Kidney epithelial cell (primary cell): Measurements from ENCODE around the gene TBC1D16. TPM values are rescaled to one million over a fixed set of nuclear protein-coding genes. Genes with fewer than 3 reads are reported as not detected.

Source experiments
- DNase-seq: peaks from one replicate; pipeline ENCODE4 v3.0.0-alpha.2; 2010; ENCODE audit warnings: low read depth
- H3K27me3 ChIP-seq: 2 replicates; pipeline ENCODE4 v1.6.0; 2011; ENCODE audit warnings: low read length; ENCODE audit not compliant: control insufficient read depth, insufficient read depth
- H3K36me3 ChIP-seq: 2 replicates; pipeline ENCODE4 v1.5.1; 2011; ENCODE audit warnings: low read length; ENCODE audit not compliant: control insufficient read depth, insufficient read depth
- H3K4me3 ChIP-seq: 2 replicates; pipeline ENCODE4 v1.5.1; 2011; ENCODE audit warnings: low read depth, mild to moderate bottlenecking, control low read depth, low read length
- total RNA-seq: library from RNA; depleted of rRNA; stranded (reverse); fragments of >200 nt; gene quantifications from 2 replicates; pipeline ENCODE4 v1.2.3, GENCODE V29; 2015
- TF ChIP-seq, protein P1 (sequence below): IDR thresholded peaks from 2 replicates; pipeline ENCODE4 v1.5.1; 2011; ENCODE audit warnings: mild to moderate bottlenecking, moderate library complexity, low read length, control low read depth, inconsistent platforms; ENCODE audit not compliant: insufficient read depth, poor library complexity, severe bottlenecking

The TBC1D16 gene
- total RNA-seq, 1 donor from 2014 or later, result 58.5 TPM

DNA sequence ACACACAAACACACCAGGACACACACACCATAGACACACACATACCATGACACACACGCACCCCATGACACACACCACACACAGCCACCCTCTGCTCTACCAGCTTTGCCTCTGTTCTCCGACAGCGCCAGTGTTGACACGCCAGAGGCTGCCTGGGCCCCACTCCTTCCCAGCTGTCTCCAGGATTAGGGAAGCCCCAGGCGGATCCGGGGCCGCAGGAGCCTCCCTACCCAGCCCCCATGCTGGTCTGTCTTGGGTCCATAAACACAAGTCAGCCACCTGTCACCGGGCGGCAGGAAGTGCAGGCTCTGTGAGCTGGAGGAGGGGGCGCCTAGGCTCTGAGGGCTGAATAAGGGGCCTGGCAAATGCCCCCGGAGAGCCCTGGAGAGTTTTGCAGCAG is 10.5 kb downstream of the TBC1D16 start:
- Histone ChIP-seq H3K36me3 (no peaks in the 10 kb centered on the region), H3K4me3 (no peak overlapping the region), H3K27me3 (no peaks in the 10 kb centered on the region)
- TF ChIP-seq, protein P1, sequence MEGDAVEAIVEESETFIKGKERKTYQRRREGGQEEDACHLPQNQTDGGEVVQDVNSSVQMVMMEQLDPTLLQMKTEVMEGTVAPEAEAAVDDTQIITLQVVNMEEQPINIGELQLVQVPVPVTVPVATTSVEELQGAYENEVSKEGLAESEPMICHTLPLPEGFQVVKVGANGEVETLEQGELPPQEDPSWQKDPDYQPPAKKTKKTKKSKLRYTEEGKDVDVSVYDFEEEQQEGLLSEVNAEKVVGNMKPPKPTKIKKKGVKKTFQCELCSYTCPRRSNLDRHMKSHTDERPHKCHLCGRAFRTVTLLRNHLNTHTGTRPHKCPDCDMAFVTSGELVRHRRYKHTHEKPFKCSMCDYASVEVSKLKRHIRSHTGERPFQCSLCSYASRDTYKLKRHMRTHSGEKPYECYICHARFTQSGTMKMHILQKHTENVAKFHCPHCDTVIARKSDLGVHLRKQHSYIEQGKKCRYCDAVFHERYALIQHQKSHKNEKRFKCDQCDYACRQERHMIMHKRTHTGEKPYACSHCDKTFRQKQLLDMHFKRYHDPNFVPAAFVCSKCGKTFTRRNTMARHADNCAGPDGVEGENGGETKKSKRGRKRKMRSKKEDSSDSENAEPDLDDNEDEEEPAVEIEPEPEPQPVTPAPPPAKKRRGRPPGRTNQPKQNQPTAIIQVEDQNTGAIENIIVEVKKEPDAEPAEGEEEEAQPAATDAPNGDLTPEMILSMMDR, result no peak
- DNase-seq, result no peak

DNA sequence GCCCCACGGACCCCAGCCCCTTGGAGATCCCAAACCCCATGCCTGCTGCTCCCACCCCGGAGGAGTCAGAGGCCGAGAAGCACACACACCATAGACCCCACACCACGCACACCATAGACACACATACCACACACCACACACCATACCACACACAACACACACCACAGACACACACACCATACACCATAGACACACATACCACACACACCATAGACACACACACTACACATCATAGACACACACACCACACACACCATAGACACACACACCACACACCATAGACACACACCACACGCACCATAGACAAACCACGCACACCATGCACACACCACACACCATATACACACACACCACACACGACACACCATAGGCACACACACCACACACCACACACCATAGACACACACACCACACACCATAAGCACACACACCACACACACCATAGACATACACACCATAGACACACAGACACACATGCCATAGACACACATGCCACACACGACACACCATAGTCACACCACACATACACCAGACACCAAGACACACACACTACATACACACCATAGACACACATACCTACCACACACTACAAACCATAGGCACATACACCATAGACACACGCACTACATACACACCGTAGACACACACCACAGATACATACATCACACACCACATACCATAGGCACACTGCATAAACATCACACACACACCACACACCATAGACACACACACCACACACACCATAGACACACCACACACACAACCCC is 11.3 kb downstream of the TBC1D16 start:
- H3K4me3 ChIP-seq, result no peak overlapping the region
- no peaks in the 10 kb centered on the region for H3K36me3 ChIP-seq
- no peaks in the 10 kb centered on the region for H3K27me3 ChIP-seq
- DNase-seq, result no peak
- TF ChIP-seq, protein P1, result no peak

DNA sequence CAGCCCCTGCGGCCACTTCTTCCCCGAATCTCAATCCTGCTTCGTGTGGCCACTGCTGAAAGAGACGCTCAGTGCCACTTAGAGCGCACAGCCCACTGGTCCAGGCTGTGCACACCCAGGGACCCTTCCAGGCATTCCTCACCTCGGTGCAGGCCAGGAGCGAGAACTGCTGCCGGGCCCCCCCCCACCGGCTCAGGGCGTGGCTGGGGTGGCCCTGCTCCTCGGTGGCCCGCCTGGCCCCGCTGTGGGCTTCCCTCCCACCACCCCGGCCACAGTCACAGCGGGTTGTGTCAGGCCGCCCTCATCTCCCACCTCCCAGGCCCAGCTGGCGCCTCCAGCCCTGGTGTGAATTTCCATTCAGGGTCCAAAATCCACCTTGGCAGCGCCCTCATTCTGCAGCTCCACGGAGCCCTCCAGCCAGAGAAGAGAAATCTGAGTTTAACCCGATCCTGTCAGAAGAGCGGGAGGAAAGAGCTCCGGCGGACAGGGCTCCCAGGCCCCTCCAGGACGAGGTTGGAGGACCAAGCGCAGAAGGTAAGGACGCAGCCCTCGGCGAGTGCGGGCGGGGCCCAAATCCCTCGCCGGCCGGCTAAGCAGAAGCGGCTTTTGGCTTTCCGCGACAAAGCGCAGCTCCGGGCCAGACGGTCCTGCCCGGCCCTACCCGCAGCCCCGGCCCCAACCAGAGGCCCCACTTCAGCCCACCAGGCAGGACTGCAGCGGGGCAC is 12.0 kb downstream of the TBC1D16 start:
- TF ChIP-seq, protein P1, result no peak
- Histone ChIP-seq H3K27me3 (no peaks in the 10 kb centered on the region), H3K4me3 (no peak overlapping the region), H3K36me3 (no peaks in the 10 kb centered on the region)
- DNase-seq, result no peak

DNA sequence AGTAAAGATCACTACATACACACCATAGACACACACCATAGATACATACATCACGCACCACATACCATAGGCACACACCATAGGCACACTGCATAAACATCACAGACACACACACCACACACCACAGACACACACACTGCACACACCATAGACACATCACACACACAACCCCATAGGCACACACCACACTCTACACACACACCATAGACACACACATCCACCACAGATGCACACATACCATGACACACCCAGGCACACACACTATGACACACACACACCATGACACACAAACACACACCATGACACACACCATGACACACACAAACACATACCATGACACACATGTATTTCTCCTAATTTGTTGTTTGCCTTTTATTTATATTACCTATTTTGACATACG is 14.1 kb downstream of the TBC1D16 start:
- TF ChIP-seq, protein P1, result no peak
- H3K27me3 ChIP-seq, result no peaks in the 10 kb centered on the region
- DNase-seq, result no peak
- no peaks in the 10 kb centered on the region for H3K36me3 ChIP-seq
- no peak overlapping the region for H3K4me3 ChIP-seq

DNA sequence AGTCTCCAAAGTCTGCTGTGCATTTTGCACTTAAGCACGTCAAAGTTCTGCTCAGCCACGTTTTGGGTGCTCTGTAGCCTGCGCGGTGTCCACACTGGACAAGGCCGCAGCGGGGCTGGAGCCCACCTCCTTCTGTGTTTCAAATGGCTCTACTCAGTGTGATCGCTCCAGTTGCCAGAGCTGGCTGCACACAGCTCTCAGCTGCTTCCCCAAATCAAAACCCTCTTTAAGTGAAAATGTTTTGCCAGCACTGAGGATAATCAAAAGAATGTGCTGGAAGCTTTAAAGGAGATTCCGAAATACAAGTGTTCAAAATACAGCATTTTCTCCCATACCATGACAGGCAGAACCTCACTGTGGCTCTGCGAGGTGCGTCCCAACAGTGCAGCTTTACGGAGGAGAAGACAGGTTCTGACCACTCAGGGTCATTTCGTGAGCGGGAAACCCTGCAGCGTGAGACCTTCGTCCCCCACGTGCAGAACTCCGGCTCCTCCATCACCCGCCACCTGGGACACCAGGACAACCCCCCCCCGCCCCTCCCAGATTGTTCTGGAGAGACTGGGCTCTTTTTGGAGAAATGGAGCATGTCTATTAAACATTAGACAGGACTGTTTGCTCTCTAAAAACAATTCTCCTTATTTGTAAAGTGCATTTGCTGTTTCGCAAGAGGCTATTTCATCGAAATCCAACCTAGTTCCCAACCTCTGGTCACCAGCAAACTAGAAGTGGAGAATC is 16.6 kb downstream of the TBC1D16 start:
- Histone ChIP-seq H3K36me3 (no peaks in the 10 kb centered on the region), H3K4me3 (no peak overlapping the region), H3K27me3 (no peaks in the 10 kb centered on the region)
- no peak for DNase-seq
- TF ChIP-seq, protein P1, result no peak
